SU-DHL-6 (cell line): ENCODE data around the gene PRAMEF5.
"Not testable (repeated sequence)": the region's sequence is repeated elsewhere in the genome, so short reads cannot be mapped to it uniquely, and the experiment has no call there.

ENCODE experiments used
- CTCF ChIP-seq: fragments of 200-600 bp; sonication (generic); IDR thresholded peaks from one replicate; pipeline ENCODE4 v1.5.1; 2017; ENCODE audit warnings: antibody characterized with exemption, mild to moderate bottlenecking, low read length, moderate library complexity; ENCODE audit not compliant: insufficient read depth, poor library complexity, severe bottlenecking
- EZH2phosphoT487 ChIP-seq: fragments of 200-600 bp; sonication (generic), shearing (Covaris generic); conservative IDR thresholded peaks from 2 replicates; pipeline ENCODE4 v1.6.1; 2018; ENCODE audit warnings: mild to moderate bottlenecking, antibody characterized with exemption, low read length, moderate library complexity, mixed read lengths

- not testable (repeated sequence) for TF ChIP-seq CTCF, EZH2phosphoT487
These were observed 14.4 kb upstream of the PRAMEF5 start for GRCh38 chr1:13239633-13240032.
